DOHH2 (cell line): ENCODE results near the gene COQ4.

Experiments used
- H3F3A ChIP-seq: fragments of 200-600 bp; sonication (generic), shearing (Covaris generic); 2 replicates; pipeline ENCODE4 v1.6.0; 2016; ENCODE audit warnings: antibody characterized with exemption, mild to moderate bottlenecking; ENCODE audit not compliant: control insufficient read depth, insufficient read depth
- H3K27ac ChIP-seq: fragments of 200-600 bp; sonication (generic); 2 replicates; pipeline ENCODE4 v1.5.1; 2014; ENCODE audit warnings: low read depth, mild to moderate bottlenecking, low read length, moderate library complexity
- H3K27me3 ChIP-seq: fragments of 200-600 bp; sonication (generic); 2 replicates; pipeline ENCODE4 v1.6.1; 2014; ENCODE audit warnings: mild to moderate bottlenecking, low read length, mixed read lengths; ENCODE audit not compliant: control insufficient read depth
- H3K36me3 ChIP-seq: fragments of 200-600 bp; sonication (generic); 2 replicates; pipeline ENCODE4 v1.6.1; 2014; ENCODE audit warnings: mild to moderate bottlenecking, low read length, moderate library complexity, mixed read lengths; ENCODE audit not compliant: control insufficient read depth
- H3K4me1 ChIP-seq: fragments of 200-600 bp; sonication (generic); 2 replicates; pipeline ENCODE4 v1.6.1; 2014; ENCODE audit warnings: mild to moderate bottlenecking, low read length, mixed read lengths; ENCODE audit not compliant: control insufficient read depth
- H3K4me2 ChIP-seq: fragments of 200-600 bp; sonication (generic); 2 replicates; pipeline ENCODE4 v1.6.0; 2014; ENCODE audit warnings: mild to moderate bottlenecking, low read length, moderate library complexity
- H3K4me3 ChIP-seq: fragments of 200-600 bp; sonication (generic); 2 replicates; pipeline ENCODE4 v1.5.1; 2014; ENCODE audit warnings: mild to moderate bottlenecking, low read length, mixed read lengths
- H3K79me2 ChIP-seq: fragments of 200-600 bp; sonication (generic); 2 replicates; pipeline ENCODE4 v1.6.1; 2014; ENCODE audit warnings: mild to moderate bottlenecking, low read length, mixed read lengths; ENCODE audit not compliant: control insufficient read depth
- H3K9me2 ChIP-seq: fragments of 200-600 bp; sonication (generic); replicated peaks from 2 replicates; pipeline ENCODE4 v1.6.1; 2014; ENCODE audit warnings: mild to moderate bottlenecking, low read length, mixed read lengths; ENCODE audit not compliant: control insufficient read depth
- H3K9me3 ChIP-seq: fragments of 200-600 bp; sonication (generic); 2 replicates; pipeline ENCODE4 v1.6.1; 2014; ENCODE audit warnings: antibody characterized with exemption, low read length, mixed read lengths; ENCODE audit not compliant: control insufficient read depth, insufficient read depth
- H4K20me1 ChIP-seq: fragments of 200-600 bp; sonication (generic); 2 replicates; pipeline ENCODE4 v1.6.0; 2014; ENCODE audit warnings: low read depth, mild to moderate bottlenecking, antibody characterized with exemption, low read length, moderate library complexity; ENCODE audit not compliant: control insufficient read depth, insufficient read depth
- CTCF ChIP-seq: fragments of 200-600 bp; sonication (generic); IDR thresholded peaks from one replicate; pipeline ENCODE4 v1.5.1; 2014; ENCODE audit warnings: antibody characterized with exemption, mild to moderate bottlenecking, low read depth, low read length; ENCODE audit not compliant: poor library complexity, severe bottlenecking
- EZH2phosphoT487 ChIP-seq: fragments of 200-600 bp; sonication (generic); IDR thresholded peaks from 2 replicates; pipeline ENCODE4 v1.6.1; 2017; ENCODE audit warnings: borderline replicate concordance, mild to moderate bottlenecking, antibody characterized with exemption, low read length, moderate library complexity, mixed read lengths

Gene COQ4

GRCh38 chr9:128358861-128359260 lies 36.2 kb downstream of the COQ4 start:
- no peaks in the 10 kb centered on the region for H3K9me3 ChIP-seq
- H3K36me3 ChIP-seq, result peaks cover 8% of the 10 kb centered on the region; the same call in 1 of the 2 replicates
- H3K4me3 ChIP-seq, result no peak overlapping the region
- H4K20me1 ChIP-seq, result no peaks in the 10 kb centered on the region
- TF ChIP-seq EZH2phosphoT487 (no peak), CTCF (no peak)
- no peaks in the 10 kb centered on the region; the same call in 1 of the 2 replicates for H3F3A ChIP-seq
- no peaks in the 10 kb centered on the region for H3K9me2 ChIP-seq
- H3K4me1 ChIP-seq, result peaks cover 9% of the 10 kb centered on the region
- H3K79me2 ChIP-seq, result no peaks in the 10 kb centered on the region
- no peak overlapping the region for H3K27ac ChIP-seq
- no peak overlapping the region for H3K4me2 ChIP-seq
- no peaks in the 10 kb centered on the region for H3K27me3 ChIP-seq

- TF ChIP-seq EZH2phosphoT487 (no peak), CTCF (no peak)
- Histone ChIP-seq H3K4me3 (no peak overlapping the region), H3K27me3 (no peaks in the 10 kb centered on the region), H3K9me3 (no peaks in the 10 kb centered on the region), H3K79me2 (no peaks in the 10 kb centered on the region), H3F3A (no peaks in the 10 kb centered on the region; the same call in 1 of the 2 replicates), H3K4me2 (no peak overlapping the region), H3K36me3 (peaks cover 2% of the 10 kb centered on the region; the same call in 1 of the 2 replicates), H3K9me2 (no peaks in the 10 kb centered on the region), H4K20me1 (no peaks in the 10 kb centered on the region), H3K4me1 (peaks cover 26% of the 10 kb centered on the region), H3K27ac (no peak overlapping the region)
Observed at GRCh38 chr9:128360826-128361225, 38.2 kb downstream of the COQ4 start.

GRCh38 chr9:128361296-128361985 lies 38.8 kb downstream of the COQ4 start:
- Histone ChIP-seq H3K4me3 (no peak overlapping the region), H3K27me3 (no peaks in the 10 kb centered on the region), H3K27ac (no peak overlapping the region), H4K20me1 (no peaks in the 10 kb centered on the region), H3K4me1 (peaks cover 26% of the 10 kb centered on the region), H3F3A (no peaks in the 10 kb centered on the region; the same call in 1 of the 2 replicates), H3K9me2 (no peaks in the 10 kb centered on the region), H3K36me3 (no peaks in the 10 kb centered on the region), H3K79me2 (no peaks in the 10 kb centered on the region), H3K9me3 (no peaks in the 10 kb centered on the region), H3K4me2 (peak overlapping the region; percentile 62)
- TF ChIP-seq EZH2phosphoT487 (no peak), CTCF (no peak)
